Keratinocyte (primary cell): ENCODE measurements around the gene LARP1B.

Experiments
- EZH2 ChIP-seq: IDR thresholded peaks from one replicate; pipeline ENCODE4 v1.6.1; 2012; ENCODE audit warnings: inconsistent platforms, mild to moderate bottlenecking, low read length, moderate library complexity
- TF ChIP-seq, protein P1 (sequence below), 3 experiments: IDR thresholded peaks in 1 of 3; conservative IDR thresholded peaks in 1 of 3; optimal IDR thresholded peaks in 1 of 3; 2 replicates in 2 of 3; 3 replicates in 1 of 3; pipeline versions ENCODE3 to v1.5.1; 2011; ENCODE audit warnings: low read length in 3 of 3, mild to moderate bottlenecking in 3 of 3, moderate library complexity in 2 of 3, control low read depth in 1 of 3, inconsistent platforms in 1 of 3; ENCODE audit not compliant: insufficient read depth in 2 of 3; ENCODE audit errors: extremely low read depth in 1 of 3

- TF ChIP-seq, protein P1, sequence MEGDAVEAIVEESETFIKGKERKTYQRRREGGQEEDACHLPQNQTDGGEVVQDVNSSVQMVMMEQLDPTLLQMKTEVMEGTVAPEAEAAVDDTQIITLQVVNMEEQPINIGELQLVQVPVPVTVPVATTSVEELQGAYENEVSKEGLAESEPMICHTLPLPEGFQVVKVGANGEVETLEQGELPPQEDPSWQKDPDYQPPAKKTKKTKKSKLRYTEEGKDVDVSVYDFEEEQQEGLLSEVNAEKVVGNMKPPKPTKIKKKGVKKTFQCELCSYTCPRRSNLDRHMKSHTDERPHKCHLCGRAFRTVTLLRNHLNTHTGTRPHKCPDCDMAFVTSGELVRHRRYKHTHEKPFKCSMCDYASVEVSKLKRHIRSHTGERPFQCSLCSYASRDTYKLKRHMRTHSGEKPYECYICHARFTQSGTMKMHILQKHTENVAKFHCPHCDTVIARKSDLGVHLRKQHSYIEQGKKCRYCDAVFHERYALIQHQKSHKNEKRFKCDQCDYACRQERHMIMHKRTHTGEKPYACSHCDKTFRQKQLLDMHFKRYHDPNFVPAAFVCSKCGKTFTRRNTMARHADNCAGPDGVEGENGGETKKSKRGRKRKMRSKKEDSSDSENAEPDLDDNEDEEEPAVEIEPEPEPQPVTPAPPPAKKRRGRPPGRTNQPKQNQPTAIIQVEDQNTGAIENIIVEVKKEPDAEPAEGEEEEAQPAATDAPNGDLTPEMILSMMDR (optimal IDR thresholded peaks at IDR 0.05 in 1 of 3, IDR thresholded peaks at IDR 0.05 in 1 of 3, conservative IDR thresholded peaks at IDR 0.05 in 1 of 3; ENCODE audit: extremely low read depth in 1 of 3, insufficient read depth in 2 of 3, low read length in 3 of 3) = no peak
- no peak for TF ChIP-seq EZH2
Observed at GRCh38 chr4:128256539-128256938, 195.4 kb downstream of the LARP1B start.
